ENCODE results near the gene RARB. TPM values are rescaled to one million over a fixed set of nuclear protein-coding genes. Genes with fewer than 3 reads are reported as not detected.

Gene RARB
- total RNA-seq, 1 donor from 2014 or later: 1.8 TPM

DNA sequence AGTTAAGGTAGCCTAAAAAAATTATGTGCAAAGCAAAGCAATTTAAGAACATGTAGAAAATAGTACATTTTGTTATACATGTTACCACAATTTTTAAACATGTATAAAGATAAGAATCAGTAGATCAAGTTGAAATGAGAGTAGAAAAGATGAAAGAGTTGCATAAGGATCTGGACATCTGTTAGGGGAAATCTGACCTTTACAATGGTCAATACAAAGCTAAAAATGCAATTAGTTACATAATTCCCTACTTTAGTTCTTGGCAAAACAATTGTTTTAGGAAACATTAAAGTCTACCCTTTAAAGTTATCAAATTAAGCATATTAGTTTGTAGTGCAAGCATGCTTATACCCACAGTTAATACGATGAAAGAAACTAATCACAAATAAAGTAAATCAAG, 203.9 kb downstream of the RARB start:
- Histone ChIP-seq H2AFZ (replicated peaks) (no peak overlapping the region), H4K20me1 (ENCODE audit: low read depth) (peaks cover 7% of the 10 kb centered on the region), H3K4me2 (no peak overlapping the region), H3K4me1 (no peaks in the 10 kb centered on the region), H3K9me3 (ENCODE audit: low read depth) (no peaks in the 10 kb centered on the region), H3K36me3 (peaks cover 16% of the 10 kb centered on the region), H3K9ac (no peak overlapping the region), H3K27ac (no peak overlapping the region), H3F3A (ENCODE audit: low read depth) (no peaks in the 10 kb centered on the region), H3K79me2 (ENCODE audit: low read depth) (no peaks in the 10 kb centered on the region), H3K27me3 (no peaks in the 10 kb centered on the region), H3K4me3 (no peak overlapping the region)
- Mint-ChIP-seq H3K4me1 (no peaks in the 10 kb centered on the region), H3K9me3 (no peaks in the 10 kb centered on the region), H3K27ac (no peak overlapping the region), H3K4me3 (no peak overlapping the region), H3K36me3 (peaks cover 29% of the 10 kb centered on the region), H3K27me3 (ENCODE audit: insufficient read depth, low read depth) (no peaks in the 10 kb centered on the region)
- TF ChIP-seq EZH2 (IDR thresholded peaks at IDR 0.05) (no peak), EZH2phosphoT487 (IDR thresholded peaks at IDR 0.05) (no peak)
- TF ChIP-seq, protein P1, sequence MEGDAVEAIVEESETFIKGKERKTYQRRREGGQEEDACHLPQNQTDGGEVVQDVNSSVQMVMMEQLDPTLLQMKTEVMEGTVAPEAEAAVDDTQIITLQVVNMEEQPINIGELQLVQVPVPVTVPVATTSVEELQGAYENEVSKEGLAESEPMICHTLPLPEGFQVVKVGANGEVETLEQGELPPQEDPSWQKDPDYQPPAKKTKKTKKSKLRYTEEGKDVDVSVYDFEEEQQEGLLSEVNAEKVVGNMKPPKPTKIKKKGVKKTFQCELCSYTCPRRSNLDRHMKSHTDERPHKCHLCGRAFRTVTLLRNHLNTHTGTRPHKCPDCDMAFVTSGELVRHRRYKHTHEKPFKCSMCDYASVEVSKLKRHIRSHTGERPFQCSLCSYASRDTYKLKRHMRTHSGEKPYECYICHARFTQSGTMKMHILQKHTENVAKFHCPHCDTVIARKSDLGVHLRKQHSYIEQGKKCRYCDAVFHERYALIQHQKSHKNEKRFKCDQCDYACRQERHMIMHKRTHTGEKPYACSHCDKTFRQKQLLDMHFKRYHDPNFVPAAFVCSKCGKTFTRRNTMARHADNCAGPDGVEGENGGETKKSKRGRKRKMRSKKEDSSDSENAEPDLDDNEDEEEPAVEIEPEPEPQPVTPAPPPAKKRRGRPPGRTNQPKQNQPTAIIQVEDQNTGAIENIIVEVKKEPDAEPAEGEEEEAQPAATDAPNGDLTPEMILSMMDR (IDR thresholded peaks at IDR 0.05): no peak
- DNase-seq (ENCODE audit: low spot score): no peak

- no peaks in the 10 kb centered on the region for H3K79me2 ChIP-seq (ENCODE audit: low read depth)
- H3K4me1 ChIP-seq: no peaks in the 10 kb centered on the region
- H3K9me3 Mint-ChIP-seq: no peaks in the 10 kb centered on the region
- no peaks in the 10 kb centered on the region for H3K9me3 ChIP-seq (ENCODE audit: low read depth)
- no peak overlapping the region for H3K4me3 ChIP-seq
- no peak overlapping the region for H3K4me2 ChIP-seq
- H3K27ac Mint-ChIP-seq: no peak overlapping the region
- H2AFZ ChIP-seq (replicated peaks): no peak overlapping the region
- H3K27me3 ChIP-seq: no peaks in the 10 kb centered on the region
- H3K27me3 Mint-ChIP-seq (ENCODE audit: insufficient read depth, low read depth): no peaks in the 10 kb centered on the region
- H3K9ac ChIP-seq: no peak overlapping the region
- no peaks in the 10 kb centered on the region for H3K4me1 Mint-ChIP-seq
- peaks cover 18% of the 10 kb centered on the region for H3K36me3 ChIP-seq
- peaks cover 28% of the 10 kb centered on the region for H3K36me3 Mint-ChIP-seq
- H3K27ac ChIP-seq: no peak overlapping the region
- no peak for DNase-seq (ENCODE audit: low spot score)
- H4K20me1 ChIP-seq (ENCODE audit: low read depth): peaks cover 7% of the 10 kb centered on the region
- no peak overlapping the region for H3K4me3 Mint-ChIP-seq
- no peak for TF ChIP-seq EZH2phosphoT487 (IDR thresholded peaks at IDR 0.05)
- TF ChIP-seq EZH2 (IDR thresholded peaks at IDR 0.05): no peak
- H3F3A ChIP-seq (ENCODE audit: low read depth): no peaks in the 10 kb centered on the region
Observed at GRCh38 chr3:25633919-25634318, 205.9 kb downstream of the RARB start.

GRCh38 chr3:25635038-25635437, 207.0 kb downstream of the RARB start:
- no peak overlapping the region for H3K4me3 ChIP-seq
- H3K9ac ChIP-seq: no peak overlapping the region
- H3K27ac ChIP-seq: no peak overlapping the region
- H3K27ac Mint-ChIP-seq: no peak overlapping the region
- H3K79me2 ChIP-seq (ENCODE audit: low read depth): no peaks in the 10 kb centered on the region
- H3K4me1 Mint-ChIP-seq: no peaks in the 10 kb centered on the region
- no peaks in the 10 kb centered on the region for H3K27me3 ChIP-seq
- peaks cover 9% of the 10 kb centered on the region for H3K36me3 ChIP-seq
- no peaks in the 10 kb centered on the region for H3K9me3 ChIP-seq (ENCODE audit: low read depth)
- no peaks in the 10 kb centered on the region for H3K9me3 Mint-ChIP-seq
- no peak overlapping the region for H3K4me3 Mint-ChIP-seq
- no peaks in the 10 kb centered on the region for H3K4me1 ChIP-seq
- peaks cover 24% of the 10 kb centered on the region for H3K36me3 Mint-ChIP-seq
- DNase-seq (ENCODE audit: low spot score): no peak
- H2AFZ ChIP-seq (replicated peaks): no peak overlapping the region
- no peaks in the 10 kb centered on the region for H3K27me3 Mint-ChIP-seq (ENCODE audit: insufficient read depth, low read depth)
- H3F3A ChIP-seq (ENCODE audit: low read depth): no peaks in the 10 kb centered on the region
- TF ChIP-seq EZH2 (IDR thresholded peaks at IDR 0.05): no peak
- TF ChIP-seq, protein P1 (IDR thresholded peaks at IDR 0.05): no peak
- TF ChIP-seq EZH2phosphoT487 (IDR thresholded peaks at IDR 0.05): no peak
- H3K4me2 ChIP-seq: no peak overlapping the region
- H4K20me1 ChIP-seq (ENCODE audit: low read depth): peaks cover 7% of the 10 kb centered on the region

Small RNAs within 50 kb of the gene (small RNA-seq; reads per million reads assigned to genes)
- gene RF01161 (not detected), gene RF02271 (not detected)

Other genes starting within 250 kb of the RARB start
- 192 and 327 TPM in 2 replicates for gene TOP2B, start 236.6 kb downstream of the RARB start, total RNA-seq (ENCODE audit: low replicate concordance)